ENCODE measurements around the gene OTOF.

- no peak for TF ChIP-seq CTCF (conservative IDR thresholded peaks at IDR 0.05)
- TF ChIP-seq EZH2 (IDR thresholded peaks at IDR 0.05; ENCODE audit: low read depth) = no peak
These were observed 22.5 kb upstream of the OTOF start for GRCh38 chr2:26500406-26500805.

Measured in PC-9 (cell line).